Stimulated activated naive CD8-positive, alpha-beta T cell treated with anti-CD3 and anti-CD28 coated beads, Interleukin-15, Interleukin-2, amounts not matched to agents 100 U/mL and 50 U/mL, for 24 hours (primary cell): Measurements from ENCODE around the gene ZNF444.

Experiments used
- ATAC-seq: fragments of 150-1000 bp; cut with Tn5 transposase; one replicate; pipeline ENCODE4 v1.10.0; 2021
- DNase-seq: peaks from one replicate; pipeline ENCODE4 v3.0.0; 2021

Gene ZNF444

DNA sequence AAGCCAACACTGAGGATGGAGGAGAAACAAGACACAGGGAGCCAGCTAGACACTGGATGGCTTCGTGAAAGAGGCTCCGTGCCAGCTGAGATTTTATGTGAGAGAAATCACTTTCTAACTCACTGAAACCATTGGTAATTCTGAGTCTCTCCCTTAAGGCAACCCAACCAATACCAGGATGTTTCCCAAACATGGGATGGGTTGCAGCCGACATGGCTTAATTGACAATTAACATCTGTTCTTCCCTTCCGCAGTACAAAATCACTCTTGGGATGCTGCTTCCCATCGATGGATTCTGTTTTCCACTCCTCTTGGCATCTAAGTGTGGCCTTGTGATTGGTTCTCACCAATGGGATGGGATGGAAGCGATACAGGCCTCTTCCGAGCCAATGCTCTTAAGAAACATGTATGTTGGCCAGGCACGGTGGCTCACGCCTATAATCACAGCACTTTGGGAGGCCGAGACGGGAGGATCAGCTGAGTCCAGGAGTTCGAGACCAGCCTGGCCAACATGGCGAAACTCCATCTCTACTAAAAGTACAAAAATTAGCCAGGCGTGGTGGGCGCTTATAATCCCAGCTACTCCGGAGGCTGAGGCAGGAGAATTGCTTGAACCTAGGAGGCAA is 17.7 kb upstream of the ZNF444 start:
- no peak for ATAC-seq
- no peak for DNase-seq

GRCh38 chr19:56124578-56124977 is 16.5 kb upstream of the ZNF444 start:
- DNase-seq = no peak

GRCh38 chr19:56125806-56126590 is 15.1 kb upstream of the ZNF444 start:
- ATAC-seq (no peak), DNase-seq (no peak)

More at GRCh38 chr19:56124578-56124977, 16.5 kb upstream of the ZNF444 start:
- no peak for ATAC-seq

- ATAC-seq (no peak), DNase-seq (no peak)
Observed at GRCh38 chr19:56126983-56127780, 13.9 kb upstream of the ZNF444 start.

DNA sequence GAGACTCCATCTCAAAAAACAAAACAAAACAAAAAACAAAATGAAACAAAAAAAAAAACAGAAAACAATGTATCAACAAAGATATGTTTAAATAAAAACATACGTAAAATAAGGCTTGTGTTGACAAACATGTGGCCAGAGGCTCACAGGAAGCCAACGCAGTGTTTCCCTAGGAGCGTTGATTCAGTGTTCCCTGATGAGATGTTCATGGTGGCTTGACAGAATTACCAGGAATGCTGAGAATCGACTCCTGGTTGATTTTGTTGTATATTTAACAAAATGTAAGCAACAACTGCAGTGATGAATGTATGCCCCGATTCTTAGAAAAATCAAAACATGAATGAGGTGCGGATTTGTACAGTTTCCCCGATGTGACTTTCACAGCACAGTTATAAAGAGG is 11.1 kb upstream of the ZNF444 start:
- DNase-seq (no peak), ATAC-seq (no peak)

- ATAC-seq = no peak
Observed at GRCh38 chr19:56131651-56132050, 9.4 kb upstream of the ZNF444 start.

GRCh38 chr19:56132316-56132822 is 8.7 kb upstream of the ZNF444 start:
- no peak for DNase-seq
- ATAC-seq = no peak

More at GRCh38 chr19:56131651-56132050, 9.4 kb upstream of the ZNF444 start:
- DNase-seq = no peak

- ATAC-seq = no peak
- no peak for DNase-seq
Observed at GRCh38 chr19:56133858-56134653, 7.0 kb upstream of the ZNF444 start.

GRCh38 chr19:56134654-56134921 is 6.5 kb upstream of the ZNF444 start:
- ATAC-seq = no peak

GRCh38 chr19:56136362-56136761 is 4.7 kb upstream of the ZNF444 start:
- DNase-seq (no peak), ATAC-seq (no peak)

More at GRCh38 chr19:56134654-56134921, 6.5 kb upstream of the ZNF444 start:
- no peak for DNase-seq

- DNase-seq (no peak), ATAC-seq (no peak)
Observed at GRCh38 chr19:56137405-56137804, 3.7 kb upstream of the ZNF444 start.

- DNase-seq = no peak
- no peak for ATAC-seq
Observed at GRCh38 chr19:56138069-56138468, 3.0 kb upstream of the ZNF444 start.

DNA sequence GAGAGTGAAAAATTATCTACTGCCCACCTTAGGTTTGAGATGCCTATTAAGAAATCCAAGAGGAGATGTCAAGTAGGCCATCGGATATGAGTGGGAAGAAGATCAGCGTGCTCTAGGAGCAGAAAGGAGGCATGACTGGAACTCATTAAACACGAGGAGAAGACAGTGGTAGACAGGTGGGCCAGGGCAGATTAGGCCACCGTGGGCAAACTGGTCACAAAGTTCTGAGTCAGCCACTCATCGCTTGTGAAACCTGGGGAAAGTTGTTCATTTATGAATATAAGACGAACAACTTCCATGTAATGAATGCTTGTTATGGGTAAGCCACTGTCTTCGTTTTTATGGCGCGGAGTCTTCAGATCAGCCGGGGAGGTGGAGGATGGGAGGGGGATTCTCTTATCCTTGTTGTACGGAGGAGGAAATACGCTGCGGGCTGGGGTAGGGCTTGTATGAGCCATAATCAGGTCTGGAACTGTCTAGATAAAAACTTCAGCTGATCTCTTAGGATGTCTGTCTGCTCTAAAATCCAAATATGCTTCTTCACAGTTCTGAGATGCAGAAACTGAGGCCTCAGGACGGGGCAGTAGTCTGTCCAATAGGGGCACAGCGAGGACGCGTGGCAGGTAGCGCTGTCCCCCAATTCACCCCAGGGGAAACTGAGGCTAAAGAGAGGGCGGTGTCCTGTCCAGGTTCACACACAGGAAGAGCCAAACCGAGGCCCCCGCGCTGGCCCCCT is 1.1 kb upstream of the ZNF444 start:
- ATAC-seq = no peak
- peak; percentile 30 for DNase-seq

DNA sequence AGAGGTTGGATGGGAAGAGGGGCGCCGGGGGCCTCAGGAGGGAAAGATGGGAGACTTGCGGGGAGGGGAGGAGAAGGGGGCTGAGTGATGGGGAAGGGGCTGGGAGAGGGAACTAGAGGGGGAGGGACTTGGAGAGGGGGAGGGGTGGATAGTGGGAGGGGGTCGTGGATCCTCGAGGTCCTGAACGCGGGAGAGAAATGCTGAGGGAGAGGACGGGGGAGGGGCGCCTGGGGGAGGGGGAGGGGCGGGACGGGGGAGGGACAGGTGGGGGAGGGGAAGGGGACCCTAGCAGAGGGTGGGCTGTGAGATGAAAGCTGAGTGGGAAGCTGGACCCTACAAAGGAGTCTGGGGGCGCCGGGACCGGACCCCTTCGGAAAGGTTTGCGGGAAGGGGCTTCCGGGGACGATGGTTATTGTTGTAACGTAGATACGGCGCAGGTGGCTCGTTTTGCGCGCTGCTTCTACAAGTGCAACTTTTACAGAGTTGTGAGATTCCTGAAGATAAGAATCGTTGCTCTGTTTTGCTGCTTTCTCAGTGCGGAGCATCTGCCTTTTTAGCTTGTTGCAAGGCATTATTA is 418 bp downstream of the ZNF444 start:
- ATAC-seq = no peak
- peak; percentile 41 for DNase-seq

- no peak for DNase-seq
- no peak for ATAC-seq
Observed at GRCh38 chr19:56142087-56142787, 1.1 kb downstream of the ZNF444 start.

DNA sequence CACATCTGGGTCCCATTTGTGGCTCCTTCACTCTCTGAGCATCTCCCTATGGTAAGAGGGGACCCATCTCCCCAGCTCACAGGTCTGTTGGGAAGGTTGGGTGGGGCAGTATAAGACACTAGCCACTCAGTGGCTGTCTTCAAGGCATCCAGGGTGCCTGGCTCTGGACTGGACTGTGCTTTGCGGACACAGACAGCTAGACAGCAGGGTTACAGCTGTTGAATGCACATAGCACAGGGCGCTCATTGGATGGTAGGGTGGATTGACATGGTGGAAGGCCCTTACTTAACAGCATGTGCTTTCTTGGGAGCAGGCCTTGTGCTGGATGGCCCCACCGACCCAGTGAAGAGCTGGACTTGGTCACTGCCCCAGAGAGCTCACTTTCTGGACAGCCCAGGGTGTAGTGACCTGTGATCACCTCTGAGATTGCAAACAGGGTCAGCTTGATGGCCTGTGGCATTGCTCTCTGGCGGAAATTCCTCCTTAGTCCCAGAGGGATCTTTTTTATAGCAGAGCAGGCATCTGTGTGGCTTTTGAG is 1.9 kb downstream of the ZNF444 start:
- DNase-seq (no peak), ATAC-seq (no peak)

DNA sequence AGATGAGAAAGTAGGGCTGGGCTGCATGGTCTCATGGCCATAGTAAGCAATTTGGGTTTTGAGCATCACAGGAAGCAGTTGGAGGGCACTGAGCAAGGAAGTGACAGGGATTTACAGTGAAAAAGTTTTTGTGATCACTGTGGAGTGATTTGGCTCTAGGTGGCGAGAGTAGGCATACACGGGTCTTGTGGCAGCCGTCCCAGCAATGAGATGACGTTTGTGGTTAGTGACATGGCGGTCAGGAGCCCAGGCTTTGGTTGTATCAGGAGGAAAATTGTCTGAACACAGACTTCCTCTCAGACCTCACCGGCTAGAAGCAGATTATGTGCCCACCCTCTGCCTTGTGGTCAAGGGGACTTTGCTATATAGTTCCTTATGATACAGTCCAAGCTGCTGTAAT is 3.3 kb downstream of the ZNF444 start:
- DNase-seq = no peak
- ATAC-seq = no peak

DNA sequence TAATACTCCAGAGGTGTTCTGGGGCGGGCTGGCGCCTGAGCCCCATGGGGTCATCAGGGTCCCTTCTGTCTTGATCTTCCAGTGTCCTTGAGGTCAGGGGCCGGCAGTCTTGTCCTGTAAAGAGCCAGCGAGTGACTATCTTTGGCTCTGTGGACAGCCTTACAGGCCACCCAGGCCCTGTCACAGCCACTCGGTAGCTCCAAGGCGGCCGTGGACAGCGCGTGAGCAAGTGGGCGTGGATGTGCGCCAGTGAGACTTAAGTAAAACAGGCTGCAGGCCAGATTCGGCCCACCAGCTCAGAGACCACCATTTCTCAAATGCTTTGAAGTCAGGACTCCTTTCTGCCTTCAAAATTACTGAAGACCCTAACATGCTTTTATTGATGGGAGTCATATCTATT is 3.7 kb downstream of the ZNF444 start:
- ATAC-seq (no peak), DNase-seq (no peak)

- DNase-seq = no peak
- ATAC-seq = no peak
Observed at GRCh38 chr19:56145698-56146097, 4.6 kb downstream of the ZNF444 start.

GRCh38 chr19:56146904-56147303 is 5.8 kb downstream of the ZNF444 start:
- no peak for DNase-seq
- ATAC-seq = no peak
